HepG2 (cell line): ENCODE results near the gene RPL31.

ENCODE experiments used
- BRF2 ChIP-seq: sonication (generic); formaldehyde crosslinking; IDR thresholded peaks from 2 replicates; pipeline ENCODE4 v1.8.1; 2022; ENCODE audit warnings: mild to moderate bottlenecking, missing genetic modification reagents
- MTA3 ChIP-seq: sonication (generic); formaldehyde crosslinking; IDR thresholded peaks from 2 replicates; pipeline ENCODE4 v1.4.0; 2020; ENCODE audit warnings: missing genetic modification reagents
- SETDB1 ChIP-seq: sonication (generic); formaldehyde crosslinking; IDR thresholded peaks from 2 replicates; pipeline ENCODE4 v1.5.1; 2020; ENCODE audit warnings: missing genetic modification reagents, mild to moderate bottlenecking, borderline replicate concordance

DNA sequence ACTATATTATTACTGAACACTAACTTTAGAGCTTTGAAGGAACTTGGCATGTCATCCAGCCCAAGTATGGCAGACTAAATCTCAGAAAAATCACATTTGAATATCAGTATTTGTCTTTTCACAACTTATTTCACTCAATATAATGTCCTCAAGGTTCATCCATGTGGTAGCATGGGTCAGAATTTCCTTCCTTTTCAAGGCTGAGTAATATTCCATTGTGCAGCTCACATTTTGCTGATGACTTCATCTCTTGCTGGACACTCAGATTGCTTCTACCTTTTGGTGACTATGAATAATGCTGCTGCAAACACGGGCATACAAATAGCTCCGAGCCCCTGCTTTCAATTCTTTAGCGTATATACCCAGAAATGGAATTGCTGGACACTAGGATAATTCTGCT is 46.7 kb downstream of the RPL31 start:
- TF ChIP-seq SETDB1 (no peak), MTA3 (CRISPR knock-in tag) (no peak), BRF2 (CRISPR knock-in tag) (no peak)
